PFSK-1 (cell line): ENCODE results near the gene NEGR1.

Experiments used
- POLR2AphosphoS5 ChIP-seq: IDR thresholded peaks from 2 replicates; pipeline ENCODE4 v1.6.1; 2012; ENCODE audit warnings: low read depth, mild to moderate bottlenecking, control low read depth, low read length, moderate library complexity
- SIN3A ChIP-seq: IDR thresholded peaks from 2 replicates; pipeline ENCODE4 v1.6.1; 2012; ENCODE audit warnings: mild to moderate bottlenecking, low read length, moderate library complexity, borderline replicate concordance; ENCODE audit not compliant: insufficient read depth
- TAF1 ChIP-seq: IDR thresholded peaks from 2 replicates; pipeline ENCODE4 v1.6.1; 2012; ENCODE audit warnings: low read length, control low read depth, borderline replicate concordance; ENCODE audit not compliant: insufficient read depth
- TF ChIP-seq, protein P1 (sequence below), 2 experiments: IDR thresholded peaks; 2 replicates each; pipeline versions ENCODE4 v1.6.1 to v1.8.0; 2011 to 2012; ENCODE audit warnings: low read depth in 2 of 2, low read length in 2 of 2, control low read depth in 1 of 2, inconsistent platforms in 1 of 2, mild to moderate bottlenecking in 1 of 2, moderate library complexity in 1 of 2; ENCODE audit not compliant: insufficient read depth in 1 of 2

DNA sequence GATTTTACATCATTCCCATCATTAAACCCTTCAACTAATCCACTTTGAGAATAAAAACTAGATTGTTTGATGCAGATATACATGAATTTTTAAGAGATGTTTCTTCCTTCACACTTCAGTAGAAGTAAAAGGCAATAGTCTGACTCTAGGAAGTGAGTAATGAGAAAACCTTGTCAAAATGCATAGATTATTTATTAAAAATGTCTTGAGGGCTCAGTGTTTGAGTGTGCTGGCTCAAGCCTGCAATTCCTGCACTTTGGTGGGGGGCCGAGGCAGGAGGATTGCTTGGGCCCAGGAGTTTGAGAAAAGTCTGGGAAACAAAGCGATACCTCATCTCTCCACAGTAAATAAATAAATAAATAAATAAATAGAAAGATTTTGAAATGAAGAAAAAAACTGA is 177.1 kb downstream of the NEGR1 start:
- TF ChIP-seq TAF1, result no peak
- no peak for TF ChIP-seq POLR2AphosphoS5
- TF ChIP-seq SIN3A, result no peak
- TF ChIP-seq, protein P1, sequence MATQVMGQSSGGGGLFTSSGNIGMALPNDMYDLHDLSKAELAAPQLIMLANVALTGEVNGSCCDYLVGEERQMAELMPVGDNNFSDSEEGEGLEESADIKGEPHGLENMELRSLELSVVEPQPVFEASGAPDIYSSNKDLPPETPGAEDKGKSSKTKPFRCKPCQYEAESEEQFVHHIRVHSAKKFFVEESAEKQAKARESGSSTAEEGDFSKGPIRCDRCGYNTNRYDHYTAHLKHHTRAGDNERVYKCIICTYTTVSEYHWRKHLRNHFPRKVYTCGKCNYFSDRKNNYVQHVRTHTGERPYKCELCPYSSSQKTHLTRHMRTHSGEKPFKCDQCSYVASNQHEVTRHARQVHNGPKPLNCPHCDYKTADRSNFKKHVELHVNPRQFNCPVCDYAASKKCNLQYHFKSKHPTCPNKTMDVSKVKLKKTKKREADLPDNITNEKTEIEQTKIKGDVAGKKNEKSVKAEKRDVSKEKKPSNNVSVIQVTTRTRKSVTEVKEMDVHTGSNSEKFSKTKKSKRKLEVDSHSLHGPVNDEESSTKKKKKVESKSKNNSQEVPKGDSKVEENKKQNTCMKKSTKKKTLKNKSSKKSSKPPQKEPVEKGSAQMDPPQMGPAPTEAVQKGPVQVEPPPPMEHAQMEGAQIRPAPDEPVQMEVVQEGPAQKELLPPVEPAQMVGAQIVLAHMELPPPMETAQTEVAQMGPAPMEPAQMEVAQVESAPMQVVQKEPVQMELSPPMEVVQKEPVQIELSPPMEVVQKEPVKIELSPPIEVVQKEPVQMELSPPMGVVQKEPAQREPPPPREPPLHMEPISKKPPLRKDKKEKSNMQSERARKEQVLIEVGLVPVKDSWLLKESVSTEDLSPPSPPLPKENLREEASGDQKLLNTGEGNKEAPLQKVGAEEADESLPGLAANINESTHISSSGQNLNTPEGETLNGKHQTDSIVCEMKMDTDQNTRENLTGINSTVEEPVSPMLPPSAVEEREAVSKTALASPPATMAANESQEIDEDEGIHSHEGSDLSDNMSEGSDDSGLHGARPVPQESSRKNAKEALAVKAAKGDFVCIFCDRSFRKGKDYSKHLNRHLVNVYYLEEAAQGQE (IDR thresholded peaks at IDR 0.05; ENCODE audit: insufficient read depth in 1 of 2, low read depth in 2 of 2, low read length in 2 of 2), result no peak
